CD4-positive, alpha-beta memory T cell (primary cell): ENCODE results near the gene FANCM. TPM values are rescaled to one million over a fixed set of nuclear protein-coding genes. Genes with fewer than 3 reads are reported as not detected.

Source experiments
- CTCF ChIA-PET: fragments of 350-600 bp; sonication (Branson Sonifier 250); formaldehyde crosslinking; loops from one replicate; lab custom pipeline; 2021; ENCODE audit warnings: inconsistent platforms; ENCODE audit not compliant: partially characterized antibody; lab: Charles Lee
- POLR2A ChIA-PET: fragments of 350-600 bp; sonication (Branson Sonifier 250); formaldehyde crosslinking; loops from one replicate; lab custom pipeline; 2021; ENCODE audit not compliant: partially characterized antibody; lab: Charles Lee
- DNase-seq, 5 donors: peaks; one replicate each; pipeline versions ENCODE4 v3.0.0 to v3.0.0-alpha.2; 2020 to 2022; ENCODE audit warnings: mixed read lengths in 1 of 5
- H3K27ac ChIP-seq: one replicate; pipeline ENCODE4 v1.7.0; 2013; ENCODE audit warnings: low read depth, low read length
- H3K27me3 ChIP-seq: 2 replicates; pipeline ENCODE4 v1.7.0; 2013; ENCODE audit warnings: mild to moderate bottlenecking, low read length, moderate library complexity; ENCODE audit not compliant: insufficient read depth
- H3K36me3 ChIP-seq: 2 replicates; pipeline ENCODE4 v1.7.0; 2013; ENCODE audit warnings: mild to moderate bottlenecking, low read length, moderate library complexity; ENCODE audit not compliant: insufficient read depth
- H3K4me1 ChIP-seq: 2 replicates; pipeline ENCODE4 v1.7.0; 2013; ENCODE audit warnings: mild to moderate bottlenecking, low read length, moderate library complexity; ENCODE audit not compliant: insufficient read depth
- H3K4me3 ChIP-seq, 2 donors: one replicate each; pipeline ENCODE4 v1.7.0; 2013; ENCODE audit warnings: low read length in 2 of 2, mild to moderate bottlenecking in 1 of 2
- H3K9me3 ChIP-seq, 2 donors: one replicate each; pipeline ENCODE4 v1.7.0; 2013; ENCODE audit warnings: low read length in 2 of 2, control low read depth in 1 of 2; ENCODE audit not compliant: control insufficient read depth in 1 of 2
- H3K27ac Mint-ChIP-seq, 7 donors: one replicate each; pipeline ENCODE4 v1.8.0; 2020 to 2021; ENCODE audit warnings: mixed read lengths in 7 of 7, mild to moderate bottlenecking in 6 of 7, inconsistent platforms in 3 of 7, moderate library complexity in 3 of 7
- H3K27me3 Mint-ChIP-seq, 2 donors: one replicate each; pipeline ENCODE4 v1.8.0; 2020 to 2021; ENCODE audit warnings: mixed read lengths in 2 of 2
- H3K36me3 Mint-ChIP-seq, 2 donors: one replicate each; pipeline ENCODE4 v1.8.0; 2020 to 2021; ENCODE audit warnings: mixed read lengths in 2 of 2, inconsistent platforms in 1 of 2, mild to moderate bottlenecking in 1 of 2
- H3K4me1 Mint-ChIP-seq, 4 donors: one replicate each; pipeline ENCODE4 v1.8.0; 2020 to 2021; ENCODE audit warnings: mixed read lengths in 4 of 4, mild to moderate bottlenecking in 1 of 4
- H3K4me3 Mint-ChIP-seq, 8 donors: one replicate each; pipeline ENCODE4 v1.8.0; 2020 to 2021; ENCODE audit warnings: mixed read lengths in 8 of 8, mild to moderate bottlenecking in 7 of 8, moderate library complexity in 6 of 8, inconsistent platforms in 3 of 8
- H3K9me3 Mint-ChIP-seq, 8 donors: one replicate each; pipeline ENCODE4 v1.8.0; 2020 to 2021; ENCODE audit warnings: mixed read lengths in 8 of 8, mild to moderate bottlenecking in 5 of 8, inconsistent platforms in 3 of 8, moderate library complexity in 1 of 8
- intact Hi-C: fragments of 100-400 bp; cut with micrococcal nuclease; formaldehyde crosslinking; loops from one replicate; pipeline ENCODE4 v1.15.1; 2023
- polyA plus RNA-seq, 2 donors: library from polyadenylated mRNA; unstranded; fragments of 300-500 nt; fragmentation: Illumina TruSeq; gene quantifications; one replicate each; pipeline ENCODE4 v1.2.3, GENCODE V29; 2021
- total RNA-seq, 2 experiments: library from RNA; stranded (reverse); gene quantifications; one replicate each; pipeline ENCODE4 v1.2.3, GENCODE V29; 2021

The FANCM gene
- total and polyA plus RNA-seq, 4 experiments from 2014 or later: 2.1 to 8.6 (median 6.8) TPM

DNA sequence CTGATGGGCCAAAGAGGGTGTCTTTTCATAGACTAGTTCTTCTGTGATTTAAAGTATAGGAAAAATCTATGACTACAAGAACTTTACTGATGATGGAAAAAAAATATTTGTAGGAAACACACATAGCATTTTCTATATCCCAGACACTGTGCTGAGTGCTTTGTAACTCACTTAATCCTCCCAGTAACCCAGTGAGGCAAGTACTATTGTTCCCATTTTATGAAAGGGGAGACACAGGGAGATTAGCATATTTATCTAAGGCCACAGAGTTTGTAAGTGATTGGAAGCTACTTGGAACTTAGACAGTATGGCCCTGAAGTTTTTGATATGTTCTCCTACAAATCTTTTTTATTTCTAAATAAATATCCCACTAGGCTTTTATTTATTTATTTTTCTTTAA is 31.9 kb upstream of the FANCM start:
- H3K4me1 ChIP-seq: no peaks in the 10 kb centered on the region
- H3K9me3 ChIP-seq: no peaks in the 10 kb centered on the region
- no peak overlapping the region for H3K4me3 ChIP-seq
- H3K27ac ChIP-seq: no peak overlapping the region
- H3K27me3 Mint-ChIP-seq: no peaks in the 10 kb centered on the region
- CTCF ChIA-PET: no interaction called here
- H3K27ac Mint-ChIP-seq: no peak overlapping the region
- no peaks in the 10 kb centered on the region for H3K9me3 Mint-ChIP-seq
- peaks cover 0 to 7% (median 3%) of the 10 kb centered on the region in 4 donors for H3K4me1 Mint-ChIP-seq
- H3K36me3 ChIP-seq: peaks cover 27% of the 10 kb centered on the region
- no peaks in the 10 kb centered on the region for H3K27me3 ChIP-seq
- DNase-seq: no peak
- intact Hi-C loops: loop anchor here (2.0 kb wide), 1 partner anchor 19 kb away; the partner anchor contains the start of gene PRPF39
- peaks cover 47 to 60% of the 10 kb centered on the region in 2 donors for H3K36me3 Mint-ChIP-seq
- POLR2A ChIA-PET: no interaction called here
- no peak overlapping the region for H3K4me3 Mint-ChIP-seq

DNA sequence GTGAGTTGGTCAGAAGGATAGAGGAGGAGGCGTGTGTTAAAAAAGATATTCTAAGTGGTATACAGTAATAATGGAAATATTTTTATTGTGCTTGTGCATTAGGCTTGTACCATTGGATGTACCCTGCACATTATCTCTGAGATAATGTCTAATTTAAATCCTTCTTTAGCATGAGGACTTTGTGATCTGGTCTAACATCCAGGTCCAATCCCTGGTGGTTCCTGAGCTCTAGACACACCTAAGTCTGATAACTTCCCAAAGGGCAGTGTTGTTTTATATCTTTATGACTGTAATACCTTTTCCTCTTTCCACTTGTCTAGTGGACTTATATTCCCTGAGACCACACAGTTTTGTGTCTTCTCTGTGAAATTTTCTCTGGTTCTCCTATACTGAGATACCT is 31.2 kb upstream of the FANCM start:
- ChIA-PET CTCF (interaction anchor here (0.5 to 1.3 kb wide), 2 partner anchors 164 to 166 kb away, joined by 3 read pairs; no protein-coding TSS in a partner anchor), POLR2A (no interaction called here)
- no peaks in the 10 kb centered on the region for H3K27me3 ChIP-seq
- Mint-ChIP-seq H3K9me3 (no peaks in the 10 kb centered on the region), H3K27me3 (no peaks in the 10 kb centered on the region), H3K4me1 (peaks cover 0 to 6% (median 3%) of the 10 kb centered on the region in 4 donors), H3K27ac (peak overlapping the region in 2 of 7 donors; percentile 9 to 12), H3K36me3 (peaks cover 45 to 60% of the 10 kb centered on the region in 2 donors), H3K4me3 (no peak overlapping the region)
- DNase-seq: no peak
- H3K36me3 ChIP-seq: peaks cover 32% of the 10 kb centered on the region
- intact Hi-C loops: no loop called here
- no peaks in the 10 kb centered on the region for H3K4me1 ChIP-seq
- H3K4me3 ChIP-seq: no peak overlapping the region
- H3K9me3 ChIP-seq: no peaks in the 10 kb centered on the region
- H3K27ac ChIP-seq: no peak overlapping the region

DNA sequence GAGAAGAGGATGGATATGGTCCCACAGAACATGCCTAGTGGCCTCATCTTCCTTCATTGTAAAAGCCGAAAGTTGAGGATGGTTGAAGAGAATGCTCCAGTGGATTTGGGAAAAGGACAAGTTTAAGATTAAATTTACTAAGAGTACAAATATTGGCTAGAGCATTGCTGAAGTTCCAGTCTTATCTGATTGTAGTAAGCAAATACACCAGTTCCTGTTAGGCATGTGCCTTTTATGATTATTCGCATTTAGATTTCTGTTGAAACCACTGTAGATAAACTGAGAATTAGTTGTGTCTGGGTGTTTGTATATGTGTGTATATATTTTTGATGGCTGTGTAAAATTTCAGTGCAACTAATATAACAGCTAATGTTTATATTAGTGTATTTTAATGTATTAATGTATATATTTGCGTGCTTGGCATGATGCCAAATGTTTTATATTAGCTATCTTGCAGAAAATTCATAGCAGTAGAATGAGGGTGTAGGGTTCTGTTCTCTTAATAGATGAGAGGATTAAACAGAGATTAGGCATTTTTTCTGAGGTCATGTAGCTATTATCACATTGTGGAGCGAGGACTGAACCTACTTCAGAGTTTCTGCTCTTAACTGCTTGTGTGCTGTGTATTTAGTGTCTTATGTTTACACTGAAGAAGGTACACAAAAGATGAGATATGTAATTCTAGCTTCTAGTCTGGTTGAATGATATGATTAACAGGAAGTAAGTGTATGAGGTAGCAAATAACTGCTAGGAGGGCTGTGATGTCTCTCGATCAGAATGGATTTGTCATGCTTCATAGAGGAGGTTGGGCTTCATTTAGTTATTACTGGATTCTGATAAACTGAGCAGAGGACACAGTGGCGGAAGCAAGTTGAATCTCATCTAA is 22.6 kb upstream of the FANCM start:
- Mint-ChIP-seq H3K27ac (peak overlapping the region in 6 of 7 donors; percentile 12 to 66 (median 50)), H3K9me3 (no peaks in the 10 kb centered on the region), H3K4me3 (no peak overlapping the region), H3K27me3 (no peaks in the 10 kb centered on the region), H3K4me1 (peaks cover 6 to 11% (median 7%) of the 10 kb centered on the region in 4 donors), H3K36me3 (peaks cover 20 to 72% of the 10 kb centered on the region in 2 donors)
- POLR2A ChIA-PET: interaction anchor here (1.7 kb wide), 1 partner anchor 21 kb away, joined by 4 read pairs; the partner anchor contains the start of gene FKBP3
- Histone ChIP-seq H3K9me3 (no peaks in the 10 kb centered on the region), H3K36me3 (peaks cover 64% of the 10 kb centered on the region), H3K4me1 (peaks cover 5% of the 10 kb centered on the region), H3K4me3 (no peak overlapping the region), H3K27me3 (no peaks in the 10 kb centered on the region), H3K27ac (no peak overlapping the region)
- intact Hi-C loops: no loop called here
- CTCF ChIA-PET: no interaction called here
- no peak for DNase-seq

DNA sequence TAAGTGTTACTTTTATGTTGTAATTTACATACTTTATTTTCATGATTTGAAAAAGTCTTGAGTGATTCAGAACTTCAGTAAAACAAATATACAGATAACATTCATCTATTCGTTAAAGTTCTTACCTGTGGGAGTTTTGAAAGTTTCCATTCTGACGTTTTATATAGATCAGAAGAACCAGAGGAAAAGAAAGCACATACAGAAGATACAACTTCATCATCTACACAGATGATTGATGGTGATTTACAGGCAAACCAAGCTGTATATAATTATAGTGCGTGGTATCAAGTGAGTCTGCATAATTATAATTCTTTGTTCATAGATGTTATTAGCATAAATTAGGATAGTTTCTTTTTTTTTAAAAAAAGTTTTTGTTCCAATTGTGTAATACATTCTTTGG is 21.4 kb upstream of the FANCM start:
- H3K27me3 Mint-ChIP-seq: no peaks in the 10 kb centered on the region
- H3K36me3 Mint-ChIP-seq: peaks cover 15 to 70% of the 10 kb centered on the region in 2 donors
- H3K4me1 Mint-ChIP-seq: peaks cover 6 to 11% (median 7%) of the 10 kb centered on the region in 4 donors
- peak overlapping the region in 3 of 7 donors; percentile 16 to 68 (median 64) for H3K27ac Mint-ChIP-seq
- Histone ChIP-seq H3K36me3 (peaks cover 56% of the 10 kb centered on the region), H3K4me3 (no peak overlapping the region), H3K9me3 (no peaks in the 10 kb centered on the region), H3K27me3 (no peaks in the 10 kb centered on the region), H3K4me1 (peaks cover 5% of the 10 kb centered on the region), H3K27ac (no peak overlapping the region)
- CTCF ChIA-PET: interaction anchor here (0.5 to 0.6 kb wide), 2 partner anchors 65 to 155 kb away, joined by 3 read pairs; no protein-coding TSS in a partner anchor
- no peak overlapping the region for H3K4me3 Mint-ChIP-seq
- POLR2A ChIA-PET: interaction anchor here (0.6 to 1.7 kb wide), 3 partner anchors 19 to 138 kb away, joined by 3 to 4 read pairs (median 4); partner anchors contain the start of genes FKBP3 and MIS18BP1
- intact Hi-C loops: no loop called here
- H3K9me3 Mint-ChIP-seq: no peaks in the 10 kb centered on the region
- no peak for DNase-seq

DNA sequence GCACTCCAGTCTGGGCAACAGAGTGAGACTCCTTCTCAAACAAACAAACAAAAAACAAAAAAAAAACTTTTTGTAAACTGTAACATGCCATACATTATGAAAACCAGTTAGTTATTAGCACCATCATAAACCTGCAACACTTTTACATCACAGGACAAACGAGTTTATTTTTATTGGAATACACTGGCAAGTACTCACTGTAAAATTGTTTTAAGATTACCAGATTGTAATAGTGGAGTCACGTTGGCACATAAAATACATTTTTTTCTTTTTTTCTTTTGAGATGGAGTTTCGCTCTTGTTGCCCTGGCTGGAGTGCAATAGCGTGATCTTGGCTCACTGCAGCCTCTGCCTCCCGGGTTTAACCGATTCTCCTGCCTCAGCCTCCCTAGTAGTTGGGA is 17.1 kb upstream of the FANCM start:
- peaks cover 2 to 5% (median 3%) of the 10 kb centered on the region in 4 donors for H3K4me1 Mint-ChIP-seq
- ChIA-PET CTCF (no interaction called here), POLR2A (interaction anchor here (0.6 to 1.3 kb wide), 2 partner anchors 14 to 22 kb away, joined by 3 read pairs; no protein-coding TSS in a partner anchor)
- no peak for DNase-seq
- Histone ChIP-seq H3K4me3 (no peak overlapping the region), H3K27ac (no peak overlapping the region), H3K27me3 (no peaks in the 10 kb centered on the region), H3K36me3 (peaks cover 44% of the 10 kb centered on the region), H3K9me3 (no peaks in the 10 kb centered on the region), H3K4me1 (peaks cover 1% of the 10 kb centered on the region)
- H3K4me3 Mint-ChIP-seq: no peak overlapping the region
- intact Hi-C loops: no loop called here
- peaks cover 26 to 64% of the 10 kb centered on the region in 2 donors for H3K36me3 Mint-ChIP-seq
- H3K27ac Mint-ChIP-seq: no peak overlapping the region
- no peaks in the 10 kb centered on the region for H3K27me3 Mint-ChIP-seq
- no peaks in the 10 kb centered on the region for H3K9me3 Mint-ChIP-seq

DNA sequence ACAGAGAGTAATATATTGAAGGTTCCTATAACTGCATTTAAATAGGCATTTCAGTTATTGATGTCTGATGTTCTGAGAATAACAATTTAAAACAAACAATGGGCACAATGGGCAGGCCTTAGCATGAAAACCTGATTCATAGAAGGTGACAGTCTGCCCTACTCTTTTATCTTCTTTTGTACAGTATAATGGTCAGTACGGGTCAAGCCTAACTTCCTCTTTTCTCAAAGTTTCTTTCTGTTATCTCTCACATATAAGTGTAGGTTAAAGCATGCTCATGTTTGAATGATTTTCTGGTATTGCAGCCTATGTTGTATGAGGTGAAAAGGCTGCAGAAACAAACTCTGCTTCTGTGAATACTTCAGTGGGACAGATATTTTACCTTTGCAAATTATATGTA is 15.6 kb upstream of the FANCM start:
- peaks cover 30 to 59% of the 10 kb centered on the region in 2 donors for H3K36me3 Mint-ChIP-seq
- Histone ChIP-seq H3K4me3 (no peak overlapping the region), H3K4me1 (no peaks in the 10 kb centered on the region), H3K27me3 (no peaks in the 10 kb centered on the region), H3K27ac (no peak overlapping the region), H3K9me3 (no peaks in the 10 kb centered on the region), H3K36me3 (peaks cover 31% of the 10 kb centered on the region)
- peak overlapping the region in 1 of 7 donors; percentile 53 for H3K27ac Mint-ChIP-seq
- no peak overlapping the region for H3K4me3 Mint-ChIP-seq
- no peaks in the 10 kb centered on the region for H3K27me3 Mint-ChIP-seq
- POLR2A ChIA-PET: no interaction called here
- intact Hi-C loops: no loop called here
- no peaks in the 10 kb centered on the region for H3K9me3 Mint-ChIP-seq
- CTCF ChIA-PET: no interaction called here
- DNase-seq: no peak
- peaks cover 0 to 1% (median 0%) of the 10 kb centered on the region in 4 donors for H3K4me1 Mint-ChIP-seq

DNA sequence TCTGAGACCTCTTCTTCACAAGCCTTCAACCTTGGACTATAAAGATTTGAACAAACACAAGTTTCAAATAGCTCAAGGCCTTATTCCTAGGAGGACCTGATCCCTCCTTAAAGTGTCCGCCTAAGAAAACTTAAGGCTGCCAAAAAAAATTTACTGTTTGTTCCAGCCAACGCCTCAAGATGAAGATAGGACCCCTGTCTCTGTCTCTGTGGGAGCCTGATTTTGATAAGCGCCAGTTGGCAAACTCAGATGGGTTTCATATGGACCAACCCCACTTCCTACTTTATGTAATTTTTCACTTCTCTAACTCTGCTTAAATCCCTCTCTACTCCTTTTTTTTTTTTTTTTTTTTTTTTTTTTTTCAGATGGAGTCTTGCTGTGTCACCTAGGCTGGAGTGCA is 12.5 kb upstream of the FANCM start:
- no peaks in the 10 kb centered on the region for H3K4me1 ChIP-seq
- Mint-ChIP-seq H3K36me3 (peaks cover 38 to 47% of the 10 kb centered on the region in 2 donors), H3K4me1 (peaks cover 0 to 7% (median 3%) of the 10 kb centered on the region in 4 donors), H3K27me3 (no peaks in the 10 kb centered on the region), H3K4me3 (no peak overlapping the region), H3K27ac (no peak overlapping the region), H3K9me3 (no peaks in the 10 kb centered on the region)
- intact Hi-C loops: no loop called here
- DNase-seq: no peak
- ChIA-PET CTCF (no interaction called here), POLR2A (interaction anchor here (0.9 to 1.1 kb wide), 2 partner anchors 11 to 130 kb away, joined by 3 to 4 read pairs; partner anchors contain the start of gene FKBP3)
- peaks cover 14% of the 10 kb centered on the region for H3K36me3 ChIP-seq
- H3K27ac ChIP-seq: no peak overlapping the region
- H3K9me3 ChIP-seq: no peaks in the 10 kb centered on the region
- H3K4me3 ChIP-seq: no peak overlapping the region
- H3K27me3 ChIP-seq: no peaks in the 10 kb centered on the region
